ENCODE measurements around the gene PNCK. TPM values are rescaled to one million over a fixed set of nuclear protein-coding genes. Genes with fewer than 3 reads are reported as not detected.

The PNCK gene
- total RNA-seq, 1 experiment from 2014 or later, result 2.3 TPM

- no peaks in the 10 kb centered on the region for H3K9me3 ChIP-seq (ENCODE audit: control insufficient read depth, insufficient read depth, low read depth, low read length)
- no peak overlapping the region for H3K27ac ChIP-seq (ENCODE audit: low read length)
- ChIA-PET CTCF (no interaction called here), POLR2A (no interaction called here)
- no peak for ATAC-seq
- DNase-seq (ENCODE audit: low read depth, low spot score), result no peak
- no peaks in the 10 kb centered on the region for H3K27me3 ChIP-seq (ENCODE audit: control insufficient read depth, insufficient read depth, low read length)
- TF ChIP-seq POLR2AphosphoS5 (IDR thresholded peaks at IDR 0.05; ENCODE audit: low read depth, low read length) (no peak), CTCF (IDR thresholded peaks at IDR 0.05) (no peak), TCF7L2 (IDR thresholded peaks at IDR 0.05; ENCODE audit: low read depth, low read length) (no peak)
- no peaks in the 10 kb centered on the region for H3K36me3 ChIP-seq (ENCODE audit: control insufficient read depth, insufficient read depth, low read length)
- intact Hi-C loops (cut with micrococcal nuclease; ENCODE audit: unreplicated experiment), result no loop called here
- BruUV-seq (replicated peaks), result no TSS peak
- peaks cover 30% of the 10 kb centered on the region for H3K4me1 ChIP-seq (ENCODE audit: control insufficient read depth, insufficient read depth, low read length)
- in situ Hi-C loops (cut with HindIII; ENCODE audit: low pct_unique_long_range_greater_than_20kb, low sequenced_read_pairs), result no loop called here
- H3K4me3 ChIP-seq (ENCODE audit: low read depth in 2 of 2, low read length in 2 of 2), result peak overlapping the region; percentile 48 to 50
Observed at GRCh38 chrX:153688506-153688905, 14.9 kb upstream of the PNCK start.

DNA sequence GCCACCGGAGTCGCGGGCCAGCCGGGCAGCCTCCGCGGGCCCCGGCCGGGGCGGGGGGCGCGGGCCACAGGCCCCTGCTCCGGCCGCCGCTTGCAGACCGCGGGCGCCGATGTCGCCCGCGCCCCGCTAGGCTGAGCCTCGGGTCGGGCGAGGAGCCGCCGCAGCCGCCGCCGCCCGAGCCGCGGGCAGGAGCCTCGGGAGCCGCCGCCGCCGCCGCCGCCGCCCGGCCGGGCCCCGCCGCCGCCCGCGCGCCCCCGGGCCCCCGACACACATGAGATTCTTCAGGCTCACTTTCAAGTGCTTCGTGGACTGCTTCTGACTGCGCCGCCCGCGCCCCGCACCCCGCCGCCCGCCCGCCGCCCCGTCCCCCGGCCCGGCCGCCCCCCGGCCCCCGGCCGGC is 14.5 kb upstream of the PNCK start:
- CTCF ChIA-PET, result interaction anchor here (0.6 to 1.9 kb wide), 2 partner anchors 20 to 159 kb away, joined by 3 to 6 read pairs; no protein-coding TSS in a partner anchor
- no TSS peak for BruUV-seq (replicated peaks)

More for the DNA sequence above, 14.5 kb upstream of the PNCK start:
- TF ChIP-seq, protein P1, sequence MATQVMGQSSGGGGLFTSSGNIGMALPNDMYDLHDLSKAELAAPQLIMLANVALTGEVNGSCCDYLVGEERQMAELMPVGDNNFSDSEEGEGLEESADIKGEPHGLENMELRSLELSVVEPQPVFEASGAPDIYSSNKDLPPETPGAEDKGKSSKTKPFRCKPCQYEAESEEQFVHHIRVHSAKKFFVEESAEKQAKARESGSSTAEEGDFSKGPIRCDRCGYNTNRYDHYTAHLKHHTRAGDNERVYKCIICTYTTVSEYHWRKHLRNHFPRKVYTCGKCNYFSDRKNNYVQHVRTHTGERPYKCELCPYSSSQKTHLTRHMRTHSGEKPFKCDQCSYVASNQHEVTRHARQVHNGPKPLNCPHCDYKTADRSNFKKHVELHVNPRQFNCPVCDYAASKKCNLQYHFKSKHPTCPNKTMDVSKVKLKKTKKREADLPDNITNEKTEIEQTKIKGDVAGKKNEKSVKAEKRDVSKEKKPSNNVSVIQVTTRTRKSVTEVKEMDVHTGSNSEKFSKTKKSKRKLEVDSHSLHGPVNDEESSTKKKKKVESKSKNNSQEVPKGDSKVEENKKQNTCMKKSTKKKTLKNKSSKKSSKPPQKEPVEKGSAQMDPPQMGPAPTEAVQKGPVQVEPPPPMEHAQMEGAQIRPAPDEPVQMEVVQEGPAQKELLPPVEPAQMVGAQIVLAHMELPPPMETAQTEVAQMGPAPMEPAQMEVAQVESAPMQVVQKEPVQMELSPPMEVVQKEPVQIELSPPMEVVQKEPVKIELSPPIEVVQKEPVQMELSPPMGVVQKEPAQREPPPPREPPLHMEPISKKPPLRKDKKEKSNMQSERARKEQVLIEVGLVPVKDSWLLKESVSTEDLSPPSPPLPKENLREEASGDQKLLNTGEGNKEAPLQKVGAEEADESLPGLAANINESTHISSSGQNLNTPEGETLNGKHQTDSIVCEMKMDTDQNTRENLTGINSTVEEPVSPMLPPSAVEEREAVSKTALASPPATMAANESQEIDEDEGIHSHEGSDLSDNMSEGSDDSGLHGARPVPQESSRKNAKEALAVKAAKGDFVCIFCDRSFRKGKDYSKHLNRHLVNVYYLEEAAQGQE (IDR thresholded peaks at IDR 0.05; ENCODE audit: insufficient read depth in 1 of 2, low read depth in 2 of 2, low read length in 1 of 2), result no peak
- TF ChIP-seq POLR2AphosphoS5 (IDR thresholded peaks at IDR 0.05; ENCODE audit: low read depth, low read length) (no peak), TCF7L2 (IDR thresholded peaks at IDR 0.05; ENCODE audit: low read depth, low read length) (no peak)
- Histone ChIP-seq H3K4me1 (ENCODE audit: control insufficient read depth, insufficient read depth, low read length) (peaks cover 30% of the 10 kb centered on the region), H3K27ac (ENCODE audit: low read length) (no peak overlapping the region), H3K9me3 (ENCODE audit: control insufficient read depth, insufficient read depth, low read depth, low read length) (no peaks in the 10 kb centered on the region), H3K4me3 (ENCODE audit: low read depth in 2 of 2, low read length in 2 of 2) (peak overlapping the region in 1 of 2 experiments; percentile 50; a peak in 2 of 4 replicates), H3K36me3 (ENCODE audit: control insufficient read depth, insufficient read depth, low read length) (no peaks in the 10 kb centered on the region), H3K27me3 (ENCODE audit: control insufficient read depth, insufficient read depth, low read length) (no peaks in the 10 kb centered on the region)
- no peak for DNase-seq (ENCODE audit: low read depth, low spot score)
- in situ Hi-C loops (cut with HindIII; ENCODE audit: low pct_unique_long_range_greater_than_20kb, low sequenced_read_pairs), result no loop called here
- intact Hi-C loops (cut with micrococcal nuclease; ENCODE audit: unreplicated experiment), result no loop called here
- POLR2A ChIA-PET, result no interaction called here
- ATAC-seq, result peak; percentile 42
